Adipocyte (in vitro differentiated cells): ENCODE measurements around the gene ARFGAP1.

ENCODE experiments used
- DNase-seq: peaks from one replicate; pipeline ENCODE4 v3.0.0-alpha.2; 2015; ENCODE audit warnings: low read depth
- H3K27me3 ChIP-seq: replicated peaks from 2 replicates; pipeline ENCODE4 v1.7.0; 2013; ENCODE audit warnings: mild to moderate bottlenecking, low read length, moderate library complexity; ENCODE audit not compliant: control insufficient read depth, insufficient read depth
- H3K36me3 ChIP-seq: 2 replicates; pipeline ENCODE4 v1.7.0; 2013; ENCODE audit warnings: low read length, mild to moderate bottlenecking, moderate library complexity; ENCODE audit not compliant: control insufficient read depth, insufficient read depth, severe bottlenecking
- H3K4me1 ChIP-seq: 2 replicates; pipeline ENCODE4 v1.7.0; 2013; ENCODE audit warnings: mild to moderate bottlenecking, low read length, moderate library complexity; ENCODE audit not compliant: control insufficient read depth, insufficient read depth
- H3K4me3 ChIP-seq: 2 replicates; pipeline ENCODE4 v1.7.0; 2013; ENCODE audit warnings: mild to moderate bottlenecking, low read length, moderate library complexity
- H3K9ac ChIP-seq: 2 replicates; pipeline ENCODE4 v1.7.0; 2013; ENCODE audit warnings: mild to moderate bottlenecking, low read length, moderate library complexity
- H3K9me3 ChIP-seq: 2 replicates; pipeline ENCODE4 v1.7.0; 2013; ENCODE audit warnings: mild to moderate bottlenecking, low read length, moderate library complexity; ENCODE audit not compliant: control insufficient read depth

The ARFGAP1 gene

DNA sequence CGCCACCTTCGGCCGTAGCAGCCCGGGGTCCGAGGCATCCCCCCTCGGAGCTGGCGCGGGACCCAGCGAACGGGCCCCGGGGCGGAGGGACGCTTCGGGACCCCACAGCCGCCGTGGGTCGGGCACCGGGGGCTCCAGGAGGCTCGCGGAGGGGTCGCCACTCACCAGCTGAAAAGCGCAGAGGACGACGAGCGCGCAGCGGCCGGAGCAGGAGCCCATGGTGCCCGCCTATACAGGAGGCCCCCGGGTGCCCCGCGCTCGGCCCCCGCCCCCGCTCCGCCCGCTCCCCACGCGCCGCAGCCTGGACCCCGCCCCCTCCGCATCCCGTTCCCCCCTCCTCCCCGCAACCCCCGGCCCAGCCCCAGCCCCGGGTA lies 18.4 kb upstream of the ARFGAP1 start, which contains the start of gene NKAIN4:
NKAIN4 (minus strand) TSS at position 232 of the 374 bp plus-strand sequence; CDS start at position 219, 13 bp downstream.
- Histone ChIP-seq H3K27me3 (peaks cover 64% of the 10 kb centered on the region), H3K4me3 (no peak within 1 kb of the TSS), H3K9me3 (peaks cover under 1% of the 10 kb centered on the region), H3K36me3 (no peaks in the 10 kb centered on the region), H3K4me1 (no peaks in the 10 kb centered on the region), H3K9ac (no peak within 1 kb of the TSS)
- DNase-seq, result no peak

DNA sequence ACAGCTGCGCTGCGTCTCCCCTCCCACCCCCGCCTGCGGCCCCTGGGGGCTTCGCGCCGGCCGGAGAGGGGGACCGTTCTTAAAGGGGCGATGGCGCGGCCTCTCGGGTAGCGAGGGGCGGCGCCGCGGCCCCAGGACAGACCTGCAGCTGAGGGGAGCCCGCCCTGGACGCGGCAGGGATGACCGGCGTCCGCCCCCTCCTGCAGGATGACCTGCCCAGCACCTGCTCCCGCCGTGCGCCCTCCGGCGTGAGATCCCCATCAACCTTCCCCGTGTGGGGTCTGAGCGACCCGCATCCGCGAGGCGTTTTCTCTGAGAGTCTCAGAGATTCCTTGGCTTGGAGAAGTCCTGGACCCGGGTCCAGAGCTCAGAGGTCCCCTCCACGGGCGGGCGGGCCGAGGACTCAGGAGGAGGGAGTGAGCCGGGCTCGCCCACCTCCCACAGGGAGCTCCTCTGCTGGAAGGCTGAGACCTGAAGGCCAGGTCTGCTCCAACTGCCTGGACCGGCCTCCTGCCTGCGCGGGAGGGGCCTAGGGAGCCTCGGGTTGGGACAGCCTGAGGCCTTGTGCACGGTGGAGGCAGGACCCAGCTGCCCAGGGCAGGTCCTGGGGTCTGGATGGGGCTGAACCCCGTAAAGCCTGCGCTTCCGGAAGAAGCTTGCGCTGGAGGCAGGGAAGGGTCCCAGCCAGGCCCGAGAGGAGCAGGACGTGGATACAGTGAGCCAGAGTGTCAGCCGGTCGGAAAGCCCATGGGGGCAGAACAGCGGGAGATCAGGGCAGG lies 17.8 kb upstream of the ARFGAP1 start:
- no peak overlapping the region for H3K9ac ChIP-seq
- no peaks in the 10 kb centered on the region for H3K36me3 ChIP-seq
- peaks cover 4% of the 10 kb centered on the region for H3K9me3 ChIP-seq
- H3K4me1 ChIP-seq, result no peaks in the 10 kb centered on the region
- H3K27me3 ChIP-seq, result peaks cover 64% of the 10 kb centered on the region
- no peak overlapping the region for H3K4me3 ChIP-seq
- no peak for DNase-seq

DNA sequence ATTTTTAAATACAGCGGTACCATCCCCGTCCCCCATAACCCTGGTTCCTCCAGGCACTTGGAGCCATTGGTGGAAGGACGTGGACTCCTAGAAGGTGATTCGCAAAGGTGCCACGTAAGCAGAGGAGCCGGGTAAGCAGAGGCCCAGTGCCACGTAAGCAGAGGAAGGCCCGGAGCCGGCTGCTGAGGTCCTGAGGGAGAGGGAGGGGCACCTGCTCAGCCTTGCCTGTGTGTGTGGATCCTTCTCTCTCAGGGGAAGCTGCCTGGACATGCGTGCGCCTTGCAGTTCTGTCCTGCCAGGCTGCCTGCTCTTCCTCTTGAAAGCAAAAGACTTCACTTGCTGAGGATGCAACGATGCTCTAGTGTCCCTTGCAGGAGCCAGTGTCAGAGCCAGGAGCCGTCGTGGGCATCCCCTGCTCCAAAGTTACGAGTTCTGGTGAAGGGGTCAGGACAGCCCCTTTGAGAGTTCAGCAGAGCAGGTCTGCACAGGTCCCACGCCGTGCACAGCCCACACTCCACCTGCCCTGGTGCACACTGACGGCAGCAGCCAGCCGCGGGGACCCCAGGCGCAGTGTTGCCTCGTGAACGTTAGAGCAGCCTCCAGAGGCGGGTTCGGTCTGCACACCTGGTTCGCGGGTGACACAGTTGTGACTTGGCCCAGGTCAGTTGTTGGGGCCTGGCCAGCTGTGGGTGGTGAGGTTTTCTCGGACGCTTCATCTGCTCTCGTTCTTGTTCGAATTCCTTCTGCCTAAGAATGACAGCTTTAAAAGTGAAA lies 16.5 kb upstream of the ARFGAP1 start:
- DNase-seq, result no peak
- Histone ChIP-seq H3K4me3 (no peak overlapping the region), H3K9ac (no peak overlapping the region), H3K27me3 (peaks cover 71% of the 10 kb centered on the region), H3K4me1 (no peaks in the 10 kb centered on the region), H3K9me3 (peaks cover 4% of the 10 kb centered on the region), H3K36me3 (no peaks in the 10 kb centered on the region)

DNA sequence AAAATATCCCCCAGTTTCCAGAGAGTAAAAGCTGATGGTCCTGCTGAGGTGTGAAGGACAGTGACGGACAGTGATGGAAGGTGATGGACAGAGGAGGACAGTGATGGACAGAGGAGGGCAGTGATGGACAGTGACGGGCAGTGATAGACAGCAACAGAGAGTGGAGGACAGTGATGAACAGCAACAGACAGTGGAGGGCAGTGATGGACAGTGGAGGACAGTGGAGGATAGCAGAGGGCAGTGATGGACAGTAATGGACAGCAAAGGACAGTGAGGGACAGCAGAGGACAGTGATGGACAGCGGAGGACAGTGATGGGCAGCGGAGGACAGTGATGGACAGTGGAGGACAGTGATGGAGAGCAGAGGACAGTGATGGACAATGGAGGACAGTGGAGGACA lies 15.7 kb upstream of the ARFGAP1 start:
- H3K4me1 ChIP-seq, result peaks cover 2% of the 10 kb centered on the region
- no peak overlapping the region for H3K4me3 ChIP-seq
- DNase-seq, result no peak
- peaks cover 72% of the 10 kb centered on the region for H3K27me3 ChIP-seq
- no peak overlapping the region for H3K9ac ChIP-seq
- H3K9me3 ChIP-seq, result peaks cover 4% of the 10 kb centered on the region
- no peaks in the 10 kb centered on the region for H3K36me3 ChIP-seq

DNA sequence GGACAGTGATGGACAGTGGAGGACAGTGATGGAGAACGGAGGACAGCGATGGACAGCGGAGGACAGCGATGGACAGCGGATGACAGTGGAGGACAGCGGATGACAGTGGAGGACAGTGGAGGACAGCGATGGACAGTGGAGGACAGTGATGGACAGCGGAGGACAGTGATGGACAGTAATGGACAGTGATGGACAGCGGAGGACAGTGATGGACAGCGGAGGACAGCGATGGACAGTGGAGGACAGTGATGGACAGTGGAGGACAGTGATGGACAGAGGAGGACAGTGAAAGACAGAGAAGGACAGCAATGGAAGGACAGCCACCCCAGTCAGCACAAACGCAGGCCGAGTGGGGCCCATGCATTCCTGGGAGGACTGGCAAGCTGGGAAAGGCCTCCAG lies 15.0 kb upstream of the ARFGAP1 start:
- peaks cover 67% of the 10 kb centered on the region for H3K27me3 ChIP-seq
- no peaks in the 10 kb centered on the region for H3K36me3 ChIP-seq
- no peak overlapping the region for H3K4me3 ChIP-seq
- peaks cover 2% of the 10 kb centered on the region for H3K4me1 ChIP-seq
- peaks cover 4% of the 10 kb centered on the region for H3K9me3 ChIP-seq
- no peak overlapping the region for H3K9ac ChIP-seq
- no peak for DNase-seq

DNA sequence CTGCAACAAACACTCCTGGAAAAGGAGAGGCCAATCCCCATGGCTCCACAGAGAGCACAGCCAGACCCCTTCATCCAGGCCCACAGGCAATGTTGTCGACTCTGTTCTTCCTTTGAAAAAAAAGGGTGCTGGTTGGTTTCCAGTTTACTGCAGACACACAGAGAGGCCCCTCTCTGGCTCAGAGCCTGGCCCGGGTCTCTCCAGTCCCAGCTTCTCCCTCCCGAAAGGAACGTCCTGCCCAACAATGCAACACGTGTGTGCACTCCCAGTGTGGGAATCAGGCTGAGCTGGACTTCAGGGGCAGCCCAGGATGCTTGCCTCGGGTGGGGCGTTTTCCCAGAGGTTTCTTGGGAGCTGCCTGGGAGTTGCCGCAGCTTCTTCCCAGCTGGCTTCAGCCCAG lies 13.8 kb upstream of the ARFGAP1 start:
- peaks cover 2% of the 10 kb centered on the region for H3K4me1 ChIP-seq
- DNase-seq, result peak; percentile 43
- H3K36me3 ChIP-seq, result no peaks in the 10 kb centered on the region
- H3K9ac ChIP-seq, result no peak overlapping the region
- peaks cover 4% of the 10 kb centered on the region for H3K9me3 ChIP-seq
- H3K4me3 ChIP-seq, result no peak overlapping the region
- H3K27me3 ChIP-seq, result peaks cover 59% of the 10 kb centered on the region

DNA sequence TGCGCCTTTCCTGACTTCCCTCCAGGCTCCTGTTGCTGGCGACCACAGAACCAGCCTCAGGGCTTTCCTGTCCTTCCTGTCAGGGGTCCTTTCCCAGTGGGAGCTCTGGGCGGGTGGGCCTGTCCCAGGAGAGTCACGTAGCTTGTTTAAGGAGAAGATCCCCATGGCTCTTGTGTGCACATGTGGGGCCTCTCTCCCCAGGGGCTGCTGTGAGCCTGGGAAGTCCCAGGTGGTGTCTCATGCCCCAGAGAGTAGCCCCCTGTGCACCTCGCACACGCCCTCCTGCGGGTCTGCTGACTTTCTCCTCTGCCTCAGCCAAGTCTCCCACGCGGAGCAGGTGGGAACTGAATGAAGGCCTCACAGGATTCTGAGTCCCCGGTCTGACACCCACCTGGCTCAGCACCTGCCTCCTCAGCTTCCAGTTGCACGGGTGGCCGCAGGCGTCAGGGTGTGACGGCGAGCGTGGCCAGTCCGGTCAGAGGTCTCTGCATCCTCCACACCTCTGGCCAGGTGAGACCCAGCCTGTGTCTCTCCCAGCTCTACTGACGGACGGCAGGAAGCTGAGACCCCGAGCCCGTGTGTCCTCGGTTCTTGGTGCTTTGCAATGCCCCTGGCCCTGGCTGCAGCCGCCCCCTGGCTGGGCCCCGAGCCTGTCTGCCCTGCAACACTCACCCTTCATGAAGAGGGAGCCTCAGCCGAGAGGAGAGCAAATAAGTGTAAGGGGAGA lies 12.7 kb upstream of the ARFGAP1 start:
- H3K9me3 ChIP-seq, result peaks cover 4% of the 10 kb centered on the region
- H3K4me3 ChIP-seq, result no peak overlapping the region
- H3K36me3 ChIP-seq, result no peaks in the 10 kb centered on the region
- peaks cover 2% of the 10 kb centered on the region for H3K4me1 ChIP-seq
- no peak for DNase-seq
- H3K27me3 ChIP-seq, result peaks cover 62% of the 10 kb centered on the region
- no peak overlapping the region for H3K9ac ChIP-seq

DNA sequence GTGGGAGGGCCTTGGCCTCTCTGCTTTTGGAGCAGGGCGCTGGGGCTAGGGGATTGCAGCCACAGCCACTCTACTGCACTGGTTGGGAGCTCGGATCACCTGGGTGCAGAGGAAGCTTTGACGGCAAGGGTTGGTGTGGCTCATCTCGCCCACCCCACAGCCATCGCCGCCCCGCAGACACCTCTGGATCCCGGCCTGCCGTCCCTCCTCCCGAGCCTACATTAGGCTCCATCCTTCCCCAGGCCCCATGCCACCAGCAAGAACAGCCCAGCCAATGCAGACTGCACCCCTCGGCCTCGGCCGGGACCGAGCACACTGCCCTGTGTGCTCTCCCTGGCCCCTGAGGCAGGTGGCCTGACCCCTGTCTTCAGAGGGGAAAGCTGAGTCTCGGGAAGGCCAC lies 12.1 kb upstream of the ARFGAP1 start:
- Histone ChIP-seq H3K4me1 (peaks cover 2% of the 10 kb centered on the region), H3K9me3 (peaks cover 4% of the 10 kb centered on the region), H3K36me3 (no peaks in the 10 kb centered on the region), H3K9ac (no peak overlapping the region), H3K4me3 (no peak overlapping the region), H3K27me3 (peaks cover 59% of the 10 kb centered on the region)
- DNase-seq, result no peak

DNA sequence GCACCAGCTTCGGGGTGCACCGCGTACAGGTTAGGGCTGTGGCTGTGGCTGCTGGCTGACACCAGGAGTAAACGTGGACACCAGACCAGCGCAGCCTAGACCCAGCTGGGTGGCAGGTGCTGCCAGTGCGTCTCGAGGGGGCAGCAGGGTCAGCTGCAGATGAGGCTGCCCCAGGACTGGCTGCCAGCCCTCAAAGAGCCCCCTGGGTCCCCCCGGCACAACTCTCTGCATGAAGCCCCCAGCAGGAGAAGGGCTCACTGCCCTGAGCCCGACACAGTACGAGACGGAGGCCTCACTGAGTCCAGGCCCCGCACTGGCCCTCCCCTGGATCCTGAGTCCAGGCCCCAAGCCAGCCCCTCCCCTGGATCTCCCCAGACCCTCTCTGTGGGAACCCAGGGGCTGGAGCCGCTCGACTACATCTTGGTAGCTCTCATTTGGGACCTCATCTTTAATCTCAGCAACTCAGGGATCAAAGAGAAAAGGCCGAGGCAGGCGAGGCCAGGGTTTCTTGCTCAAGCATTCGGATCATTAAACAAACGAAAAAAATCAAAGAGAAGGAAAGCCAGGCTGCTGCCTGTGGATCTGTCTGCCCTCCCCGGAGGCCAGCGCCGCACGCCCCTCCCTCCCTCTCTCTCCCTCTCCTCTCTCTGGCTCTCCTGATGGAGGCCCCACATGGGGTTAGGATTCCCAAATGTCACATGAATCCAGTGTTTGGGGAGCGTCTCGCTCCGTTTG lies 11.4 kb upstream of the ARFGAP1 start:
- peaks cover 4% of the 10 kb centered on the region for H3K9me3 ChIP-seq
- peak; percentile 65 for DNase-seq
- no peaks in the 10 kb centered on the region for H3K36me3 ChIP-seq
- no peak overlapping the region for H3K4me3 ChIP-seq
- no peak overlapping the region for H3K9ac ChIP-seq
- H3K27me3 ChIP-seq, result peaks cover 52% of the 10 kb centered on the region
- H3K4me1 ChIP-seq, result peaks cover 7% of the 10 kb centered on the region

DNA sequence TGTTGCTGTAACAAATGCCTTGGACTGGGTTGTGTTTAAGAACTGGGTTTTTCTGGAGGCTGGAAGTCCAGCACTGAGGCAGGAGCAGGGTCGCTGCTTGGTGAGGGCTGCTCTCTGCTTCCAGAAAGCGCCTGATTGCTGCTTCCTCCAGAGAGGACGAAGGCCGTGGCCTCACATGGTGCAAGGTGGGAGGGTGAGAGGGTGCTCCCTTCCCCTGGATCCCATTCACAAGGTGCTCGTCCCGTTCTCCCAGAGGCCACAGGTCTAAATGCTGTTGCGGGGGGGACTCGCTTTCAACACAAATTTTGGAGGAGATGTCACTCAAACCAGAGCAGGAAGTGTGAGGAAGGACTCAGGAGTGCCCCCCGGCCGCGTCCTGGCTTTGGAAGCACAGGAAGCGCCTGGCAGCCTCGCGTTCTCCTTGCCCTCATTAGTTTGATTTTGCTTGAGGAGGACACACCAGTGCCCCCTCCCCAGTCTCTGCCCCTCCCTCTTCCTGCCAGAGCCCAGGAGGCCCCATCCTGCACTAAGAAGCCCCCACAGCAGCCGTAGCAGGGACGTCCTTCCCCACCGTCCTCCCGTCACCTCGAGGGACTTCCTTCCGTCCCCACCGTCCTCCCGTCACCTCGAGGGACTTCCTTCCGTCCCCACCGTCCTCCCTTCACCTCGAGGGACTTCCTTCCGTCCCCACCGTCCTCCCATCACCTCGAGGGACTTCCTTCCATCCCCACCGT lies 10.7 kb upstream of the ARFGAP1 start:
- peaks cover 45% of the 10 kb centered on the region for H3K27me3 ChIP-seq
- no peak overlapping the region for H3K4me3 ChIP-seq
- no peak for DNase-seq
- no peak overlapping the region for H3K9ac ChIP-seq
- no peaks in the 10 kb centered on the region for H3K36me3 ChIP-seq
- H3K4me1 ChIP-seq, result peaks cover 9% of the 10 kb centered on the region
- H3K9me3 ChIP-seq, result peaks cover 4% of the 10 kb centered on the region
